K562 (cell line): ENCODE results near the gene TUBB6. TPM values are rescaled to one million over a fixed set of nuclear protein-coding genes. Genes with fewer than 3 reads are reported as not detected.

Experiments
- SMARCC2 ChIP-seq: fragments of 450-650 bp; IDR thresholded peaks from 2 replicates; pipeline ENCODE4 v1.6.1; 2017; ENCODE audit warnings: antibody characterized with exemption, moderate library complexity, mild to moderate bottlenecking, low read depth
- ZNF232 ChIP-seq: sonication (generic); formaldehyde crosslinking; IDR thresholded peaks from 2 replicates; pipeline ENCODE4 v1.8.0; 2022; ENCODE audit warnings: mild to moderate bottlenecking, missing genetic modification reagents
- ZNF449 ChIP-seq: fragments of 250-450 bp; sonication (Bioruptor Pico); IDR thresholded peaks from 2 replicates; pipeline ENCODE4 v1.8.0; 2022; ENCODE audit warnings: moderate library complexity, mild to moderate bottlenecking, inconsistent platforms
- ZNF609 ChIP-seq: sonication (generic); formaldehyde crosslinking; IDR thresholded peaks from 2 replicates; pipeline ENCODE4 v1.8.1; 2023; ENCODE audit warnings: missing genetic modification reagents, mild to moderate bottlenecking, borderline replicate concordance
- polyA plus RNA-seq, 8 experiments: library from polyadenylated mRNA; depleted of rRNA in 4 of 8; stranded (reverse) in 5 of 8; unstranded in 3 of 8; fragments of >200 nt; fragmentation: Nextera tagmentation in 2 of 8; fragmentation: Illumina TruSeq in 1 of 8; extraction: Ambion mirVana in 2 of 8; extraction: Trizol in 1 of 8; gene quantifications; 2 replicates each; pipeline versions ENCODE4 v1.2.1 to v1.2.3, GENCODE V29; 2011 to 2014; ENCODE audit warnings: inconsistent platforms in 1 of 8, missing spikeins in 1 of 8
- total RNA-seq, 7 experiments: library from RNA; depleted of rRNA in 6 of 7; stranded (reverse); fragments of >200 nt in 6 of 7; fragmentation: Illumina TruSeq in 2 of 7; extraction: Trizol in 2 of 7; gene quantifications; 2 replicates each; pipeline versions ENCODE4 v1.2.1 to v1.2.3, GENCODE V29; 2011 to 2021; ENCODE audit warnings: low replicate concordance in 1 of 7

TUBB6 gene
- total and polyA plus RNA-seq, 9 of the 15 experiments (the other 6 are each of a cell fraction or from before 2014, with no cell fraction given), result 43.9 to 404 (median 81.1) TPM

- TF ChIP-seq ZNF449 (no peak), ZNF232 (CRISPR knock-in tag) (no peak), SMARCC2 (no peak), ZNF609 (CRISPR knock-in tag) (no peak)
Measured at GRCh38 chr18:12287684-12288402, 20.2 kb upstream of the TUBB6 start (continued).
